Stimulated activated CD4-positive, alpha-beta T cell treated with anti-CD3 and anti-CD28 coated beads, TNF-alpha, amount 100 ng/mL, for 48 hours (primary cell): ENCODE data around the gene FGF1.

ENCODE experiments used
- DNase-seq, 3 donors: peaks; one replicate each; pipeline ENCODE4 v3.0.0-alpha.2; 2020; ENCODE audit warnings: low read depth in 3 of 3

The FGF1 gene

DNA sequence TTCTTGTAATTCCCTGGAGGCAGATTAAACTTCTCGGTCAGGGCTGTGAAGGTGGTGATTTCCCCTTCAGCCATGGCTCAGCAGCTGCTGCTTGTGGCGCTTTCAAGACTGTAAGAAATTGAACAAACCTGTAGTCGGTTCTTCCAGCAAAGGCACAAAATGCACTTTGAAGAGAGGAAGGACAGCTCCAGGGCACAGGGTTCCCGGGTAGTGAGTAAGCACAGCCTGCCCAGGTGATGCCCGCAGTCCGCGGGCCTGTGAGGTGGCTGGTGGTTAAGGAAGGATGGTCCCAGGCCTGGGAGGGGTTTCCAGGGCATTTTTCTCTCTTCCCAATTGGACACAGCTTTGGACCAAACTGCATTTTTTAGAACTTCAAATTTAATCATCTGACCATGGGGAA lies 71.8 kb downstream of the FGF1 start:
- no peak for DNase-seq

DNA sequence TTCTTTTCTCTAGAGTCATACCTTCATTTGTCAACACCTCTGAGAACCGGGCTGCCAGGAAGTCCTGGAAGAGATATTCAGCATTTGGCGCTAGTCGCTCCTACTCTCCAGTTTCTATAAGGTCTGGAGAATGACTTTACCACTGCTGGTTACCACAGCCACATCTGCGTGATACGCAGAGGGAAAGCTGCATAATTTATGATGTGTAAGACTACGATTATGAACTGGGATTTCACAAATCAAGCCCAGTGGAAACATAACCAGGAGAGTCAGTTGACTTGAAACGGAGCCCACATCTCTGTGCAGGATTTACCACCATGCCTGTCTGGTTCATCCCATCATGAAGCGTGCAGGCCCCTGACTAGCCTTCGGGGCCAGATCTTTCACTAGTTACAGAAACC lies 72.6 kb downstream of the FGF1 start:
- DNase-seq = no peak

DNA sequence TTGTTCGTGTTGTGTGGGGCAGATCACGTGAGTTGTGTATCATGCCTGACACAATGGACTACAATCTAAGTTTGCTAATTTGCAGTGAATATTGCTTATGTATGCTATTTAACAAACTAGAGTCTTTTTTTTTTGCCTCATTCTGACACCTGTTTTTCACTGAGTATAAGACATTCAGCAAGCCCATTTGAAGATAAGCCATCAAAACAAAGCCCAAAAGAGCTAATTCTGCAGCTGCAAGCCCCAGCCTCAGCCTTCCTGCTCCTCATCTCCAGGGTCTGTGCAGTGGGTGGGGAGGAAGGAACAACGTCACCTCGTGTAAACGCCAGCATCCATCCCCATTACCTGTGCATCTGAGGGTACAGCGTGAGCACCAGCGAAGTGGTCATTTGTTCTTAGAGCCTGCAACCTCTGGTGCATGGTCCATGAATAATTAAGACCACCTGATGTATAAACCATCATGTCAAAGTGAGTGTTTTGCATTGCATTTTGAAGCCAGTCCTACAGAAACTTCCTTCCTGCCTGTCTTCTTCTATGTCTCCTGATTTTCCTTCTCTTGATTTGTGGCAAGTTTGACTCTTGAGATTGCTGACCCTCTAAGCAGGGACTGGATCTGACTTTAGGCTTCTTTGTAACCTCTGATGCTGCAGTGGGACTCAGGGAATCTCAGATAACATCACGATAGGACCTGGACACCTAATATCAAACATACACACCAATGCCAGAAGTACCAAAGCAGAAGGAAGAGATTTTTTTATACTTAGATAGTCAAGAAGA lies 73.2 kb downstream of the FGF1 start:
- no peak for DNase-seq

DNA sequence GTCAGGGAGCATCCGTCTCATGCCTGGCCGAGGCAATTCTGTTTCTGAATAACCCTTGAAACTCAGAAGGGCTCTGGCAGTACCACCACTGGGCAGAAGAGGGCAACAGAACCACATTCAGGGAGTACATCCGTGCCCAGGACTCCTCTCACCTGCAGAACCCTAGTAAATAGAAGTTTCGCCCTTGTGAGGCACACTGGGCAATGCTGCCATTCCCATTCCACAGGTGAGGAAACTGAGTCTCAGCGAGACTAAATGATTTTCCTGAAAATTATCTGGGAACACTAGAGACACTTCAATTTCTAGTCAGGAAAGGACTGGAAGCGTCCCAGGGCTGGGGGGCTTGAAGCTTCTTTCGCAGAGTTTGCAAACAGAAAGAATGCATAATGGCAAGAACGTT lies 74.7 kb downstream of the FGF1 start:
- peak; percentile 46 to 60 (median 54) for DNase-seq

DNA sequence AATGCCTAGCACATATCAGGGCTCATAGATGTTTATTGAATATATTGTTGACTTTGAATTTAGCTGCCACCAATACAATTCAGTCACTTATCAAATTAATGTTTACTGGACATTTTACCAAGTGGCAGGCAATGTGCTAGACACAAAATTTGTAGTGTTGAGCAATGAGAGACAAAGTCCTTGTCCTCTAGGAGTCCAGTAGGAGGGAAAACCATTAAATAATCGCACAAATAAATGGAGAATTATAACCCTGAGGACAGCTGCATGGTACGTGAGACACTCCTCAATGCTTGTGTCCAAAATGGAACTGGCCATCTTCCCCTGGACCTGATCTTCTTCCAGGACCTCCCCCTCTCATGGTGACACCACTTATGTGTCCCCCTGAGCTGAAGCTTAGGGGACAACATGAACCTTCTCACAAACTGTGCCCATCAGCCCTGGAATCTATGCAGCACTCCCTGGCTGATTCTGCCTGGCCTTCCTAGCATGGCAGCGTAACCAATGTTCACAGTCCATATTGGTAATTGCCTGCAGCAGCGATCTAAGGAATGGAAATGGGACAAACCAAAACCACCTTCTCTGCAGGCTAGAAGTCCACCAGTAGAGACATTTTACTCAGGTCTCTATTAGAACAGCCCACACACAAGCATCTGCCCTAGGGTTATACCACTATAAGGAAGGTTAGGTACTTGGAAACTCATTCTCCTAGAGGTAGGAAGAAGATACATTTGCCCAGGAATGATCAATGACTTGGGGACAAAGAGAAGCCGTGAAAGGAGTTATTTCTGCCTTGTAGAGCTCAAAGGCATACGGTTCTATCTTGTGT lies 75.5 kb downstream of the FGF1 start:
- no peak for DNase-seq

DNA sequence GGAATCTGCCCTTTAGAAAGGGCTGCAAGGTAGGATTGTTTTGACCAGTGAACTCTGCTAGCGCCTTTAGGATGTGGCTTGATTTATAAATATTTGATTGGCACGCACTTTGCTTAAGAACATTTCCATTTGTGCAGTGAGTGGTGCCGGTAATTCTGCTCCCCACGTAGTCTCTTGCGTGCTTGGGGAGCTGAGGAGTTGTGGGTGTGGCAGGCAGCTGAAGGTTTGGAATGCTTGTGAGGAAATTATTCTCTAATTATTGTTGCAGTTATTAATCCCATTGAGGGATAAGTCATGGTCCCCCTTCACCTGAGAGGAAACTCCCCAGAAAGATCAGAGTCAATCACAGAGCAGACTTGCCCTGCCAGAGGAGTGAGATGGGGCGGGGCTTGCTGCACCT lies 76.7 kb downstream of the FGF1 start:
- DNase-seq = no peak

DNA sequence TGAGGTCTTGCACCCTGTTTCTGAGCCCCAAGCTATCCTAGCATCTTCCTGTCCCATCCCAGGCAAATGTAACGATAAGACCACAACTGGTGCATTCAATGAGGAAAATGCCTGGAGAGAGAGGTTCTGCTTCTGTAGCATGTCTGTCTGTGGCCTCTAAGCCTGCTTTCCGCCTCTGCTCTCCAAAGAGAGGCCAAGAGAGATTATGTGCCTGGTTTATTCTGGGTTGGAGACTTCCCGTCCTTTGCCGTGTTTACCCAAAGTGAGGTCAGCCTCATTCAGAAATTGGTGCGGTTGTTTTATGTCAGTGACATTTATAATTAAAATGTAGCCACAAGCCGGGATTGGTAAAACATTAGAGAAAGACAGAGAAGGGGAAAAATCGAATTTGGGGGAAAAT lies 77.8 kb downstream of the FGF1 start:
- DNase-seq = no peak

DNA sequence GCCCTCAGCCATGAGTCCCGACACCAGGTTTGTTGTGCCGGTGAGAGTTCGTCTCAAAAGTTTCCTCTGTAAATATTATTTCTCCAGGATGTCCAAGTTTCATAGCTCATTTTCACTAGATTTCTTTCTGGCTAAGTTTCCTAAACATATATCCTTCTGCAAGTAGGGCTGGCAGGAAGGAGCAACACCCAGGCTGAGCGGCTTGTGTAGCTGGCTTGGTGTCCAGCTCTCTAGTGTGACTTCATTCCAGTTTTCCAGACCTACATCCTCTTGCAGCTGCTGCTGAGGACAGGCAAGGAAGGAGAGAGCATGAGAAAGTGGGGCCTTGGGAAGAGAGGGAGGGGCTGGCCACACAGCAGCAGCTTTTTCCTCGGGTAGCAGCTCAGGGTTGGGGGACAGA lies 80.3 kb downstream of the FGF1 start:
- DNase-seq = no peak

DNA sequence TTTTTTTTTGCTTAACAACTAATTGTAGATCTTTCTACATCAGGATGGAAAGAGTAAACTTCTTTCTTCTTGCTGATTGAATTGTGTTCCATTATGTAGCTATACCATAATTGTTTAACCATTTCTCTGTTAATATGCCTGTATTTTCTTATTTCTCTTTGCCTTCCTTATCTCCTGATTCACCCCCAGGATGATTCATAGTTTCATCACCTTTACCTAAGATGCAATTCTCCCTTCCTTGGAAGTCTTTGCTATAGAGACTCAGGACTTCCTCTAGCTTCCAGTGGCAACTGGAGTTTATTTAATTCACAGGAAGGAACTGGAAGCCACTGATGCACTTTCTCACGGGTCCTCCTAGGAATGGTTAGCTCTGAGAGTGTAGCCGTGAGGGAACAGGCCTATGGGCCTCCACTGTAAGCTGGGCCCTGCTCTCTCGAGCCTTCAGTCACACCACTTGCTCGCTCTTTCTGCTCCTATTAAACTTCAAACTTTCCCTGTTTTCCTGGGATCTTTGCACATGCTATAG lies 83.1 kb downstream of the FGF1 start:
- no peak for DNase-seq

DNA sequence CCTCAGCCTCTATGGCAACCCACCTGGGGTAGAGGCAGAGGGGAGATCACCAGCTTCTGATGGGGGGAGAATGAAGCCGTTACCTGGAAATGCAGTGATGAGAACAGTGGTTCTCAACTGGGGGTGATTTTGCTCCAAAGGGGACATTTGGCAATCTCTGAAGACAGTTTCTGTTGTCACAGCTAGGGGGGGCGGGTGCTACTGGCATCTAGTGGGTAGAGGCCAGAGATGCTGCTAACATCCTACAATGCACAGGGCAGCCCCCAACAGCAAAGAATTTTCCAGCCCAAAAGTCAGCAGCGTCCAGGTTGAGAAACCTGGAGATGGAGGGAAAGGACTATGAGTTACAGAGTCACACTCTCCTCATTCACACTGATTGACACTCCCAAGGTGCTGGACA lies 84.5 kb downstream of the FGF1 start:
- no peak for DNase-seq

DNA sequence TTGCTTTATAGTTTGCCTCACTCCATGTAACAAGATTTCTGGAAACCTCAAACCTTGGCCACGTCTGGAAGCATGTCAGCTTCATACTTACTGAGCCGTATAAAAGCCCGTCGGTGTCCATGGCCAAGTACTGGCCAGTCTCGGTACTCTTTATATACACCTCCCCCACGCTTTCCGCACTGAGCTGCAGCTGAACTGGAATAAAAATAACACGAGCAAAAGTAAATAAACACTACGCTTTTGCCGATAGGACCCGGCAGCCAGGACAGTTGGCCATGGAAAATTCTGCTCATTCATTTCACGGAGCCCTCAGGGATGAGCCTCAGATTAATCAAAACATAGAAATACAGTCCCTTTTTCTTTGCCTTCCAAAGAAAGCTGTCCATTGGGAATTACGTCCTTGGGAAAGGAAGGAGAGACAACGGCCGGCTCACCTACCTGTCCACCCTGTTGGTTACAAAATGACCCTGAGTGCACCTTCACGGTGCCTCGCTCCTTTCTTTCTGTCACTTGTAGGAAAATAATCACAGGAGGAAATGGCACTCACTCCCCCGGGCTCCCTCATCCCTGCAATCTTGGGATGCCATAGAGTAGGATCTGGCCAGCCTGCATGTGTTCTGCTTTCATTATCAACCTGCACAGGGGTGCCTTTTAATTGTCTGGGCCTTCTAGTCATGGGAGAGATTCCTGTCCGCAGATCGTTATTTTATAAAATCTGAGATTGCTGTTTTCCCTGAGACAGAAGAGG lies 85.1 kb downstream of the FGF1 start:
- no peak for DNase-seq

DNA sequence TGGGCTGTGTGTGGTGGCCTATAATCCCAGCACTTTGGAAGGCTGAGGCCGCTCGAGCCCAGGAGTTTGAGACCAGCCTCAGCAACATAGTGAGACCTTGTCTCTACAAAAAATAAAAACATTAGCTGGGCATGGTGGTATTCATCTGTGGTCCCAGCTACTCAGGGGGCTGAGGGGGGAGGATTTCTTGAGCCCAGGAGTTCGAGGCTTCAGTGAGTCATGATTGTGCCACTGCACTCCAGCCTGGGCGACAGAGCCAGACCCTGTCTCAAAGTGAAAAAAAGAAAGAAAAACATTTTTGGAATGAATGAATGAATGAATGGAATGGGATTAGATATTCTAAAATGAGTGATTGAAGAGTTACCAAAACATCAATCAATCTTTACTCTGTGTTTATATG lies 85.8 kb downstream of the FGF1 start:
- DNase-seq = no peak

DNA sequence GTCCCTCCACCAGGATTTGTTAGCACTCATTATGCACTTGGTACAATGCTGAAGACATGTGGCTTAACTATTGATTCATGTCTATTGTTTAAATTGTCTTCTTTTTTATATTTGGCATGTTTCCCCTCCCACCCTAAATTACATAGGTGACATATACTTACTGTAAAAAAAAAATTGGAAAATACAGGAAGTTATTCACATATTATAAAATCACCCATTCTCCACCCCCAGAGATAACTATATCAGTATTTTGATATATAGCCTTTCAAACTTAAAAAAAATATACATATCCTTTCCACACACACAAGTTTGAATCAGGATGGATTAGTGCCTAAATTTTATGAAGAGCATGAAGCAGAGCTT lies 87.6 kb downstream of the FGF1 start:
- DNase-seq = no peak

DNA sequence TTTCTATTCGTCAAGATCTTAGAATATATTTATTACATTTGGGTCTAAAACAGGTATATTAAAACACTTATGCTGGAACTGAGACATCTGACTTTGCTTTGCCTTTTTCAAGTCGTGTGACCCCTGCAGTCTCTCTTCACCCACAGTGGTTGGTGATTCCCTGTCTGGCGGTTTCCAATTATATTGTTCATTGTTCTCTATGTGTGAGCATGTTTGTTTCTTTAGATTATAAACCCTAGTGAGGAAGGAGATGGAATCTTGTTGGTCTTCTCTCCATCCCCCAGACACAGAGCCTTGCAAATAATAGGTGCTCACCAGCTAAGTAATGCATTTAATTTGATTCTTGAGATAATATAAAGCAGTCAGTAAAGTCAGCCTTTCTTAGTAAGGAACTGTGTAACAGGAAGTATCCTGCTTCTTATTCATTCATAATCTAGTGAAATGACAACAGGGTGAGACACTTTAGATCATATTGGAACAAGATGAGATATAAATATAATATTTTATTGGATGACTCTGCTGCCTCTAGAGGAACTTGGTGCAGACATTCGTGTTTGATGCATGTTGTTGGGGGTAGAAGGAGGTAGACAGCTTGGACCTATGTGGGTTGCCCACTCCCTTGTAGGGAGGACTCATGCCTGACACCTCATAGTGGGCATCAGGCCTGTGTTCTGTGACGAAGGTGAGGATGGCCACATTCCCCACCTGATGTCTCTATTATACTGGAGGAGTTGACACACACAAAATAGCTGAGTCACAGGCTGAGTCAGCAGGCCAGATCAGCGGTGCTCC lies 88.1 kb downstream of the FGF1 start:
- peak in 2 of 3 donors; percentile 25 to 26 for DNase-seq

DNA sequence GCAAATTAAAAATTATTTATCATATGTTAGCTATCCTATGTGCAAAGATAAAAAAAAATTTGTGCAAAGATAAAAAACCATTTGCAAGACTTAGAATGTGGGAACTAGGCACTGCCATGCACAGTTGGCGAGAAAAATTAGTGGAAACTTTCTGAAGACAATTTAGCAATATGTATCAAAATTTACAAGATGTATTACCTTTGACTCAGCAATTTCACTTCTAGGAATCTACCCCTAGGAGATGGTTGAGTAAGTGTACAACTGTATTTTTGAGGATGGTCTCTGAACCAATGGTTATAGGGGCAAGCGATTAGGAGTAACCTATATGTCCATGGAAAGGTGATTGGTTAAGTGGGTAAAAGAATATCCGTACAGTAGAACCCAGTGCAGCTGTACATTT lies 88.9 kb downstream of the FGF1 start:
- DNase-seq = no peak

DNA sequence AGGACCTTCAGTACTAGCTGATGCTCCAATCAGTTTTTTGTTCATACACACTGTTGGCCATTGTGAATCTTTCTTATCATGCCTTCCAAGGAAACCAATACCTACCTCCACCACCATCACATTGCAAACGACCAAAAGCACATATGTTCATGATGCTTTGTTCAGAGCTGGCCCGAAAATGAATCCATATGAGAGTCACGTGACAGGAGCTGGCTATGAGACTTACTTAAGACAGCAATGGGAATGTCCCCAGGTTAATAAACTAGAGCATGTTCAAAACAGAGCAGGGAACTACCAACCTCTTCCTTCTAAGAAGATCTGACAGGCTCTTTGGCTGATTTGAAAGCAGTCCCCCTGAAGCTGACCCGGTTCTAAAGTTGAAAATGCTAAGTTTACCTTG lies 93.5 kb downstream of the FGF1 start:
- DNase-seq = no peak

DNA sequence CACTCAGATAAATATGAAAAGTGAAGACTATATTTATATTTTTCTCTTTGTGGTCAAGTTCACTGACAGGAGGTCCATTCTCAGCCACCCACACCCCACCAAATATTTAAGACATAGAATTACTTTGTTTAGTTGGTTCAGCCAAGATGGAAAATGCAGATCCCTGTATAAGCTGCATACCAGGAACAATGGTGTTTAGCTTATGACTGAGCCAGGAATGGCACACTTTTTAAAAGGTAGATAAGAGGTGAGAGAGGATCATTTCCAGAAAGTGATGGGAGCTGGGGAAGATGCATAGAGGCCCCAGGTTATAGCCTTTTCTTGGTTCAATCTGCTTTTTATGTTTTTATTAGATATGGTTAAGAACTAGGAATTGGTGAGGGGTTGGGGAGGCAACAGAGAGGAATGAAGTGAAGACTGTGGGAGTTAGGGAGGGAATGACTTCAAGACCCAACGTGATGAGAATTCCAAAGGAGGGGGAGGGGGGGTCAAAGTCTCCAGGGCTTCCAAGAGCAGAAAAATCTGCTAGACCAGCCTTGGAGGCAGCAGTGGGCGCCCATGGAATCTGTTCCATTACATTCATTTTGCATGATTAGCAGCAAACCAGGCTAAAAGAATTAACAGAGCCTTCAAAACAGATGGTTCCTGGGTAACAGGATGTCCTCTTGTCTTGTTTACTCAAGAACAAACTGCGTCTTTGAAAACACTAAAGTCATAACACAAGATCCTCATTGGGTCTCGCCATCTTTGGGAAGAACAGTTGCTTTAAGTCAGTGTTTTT lies 95.2 kb downstream of the FGF1 start:
- no peak for DNase-seq

DNA sequence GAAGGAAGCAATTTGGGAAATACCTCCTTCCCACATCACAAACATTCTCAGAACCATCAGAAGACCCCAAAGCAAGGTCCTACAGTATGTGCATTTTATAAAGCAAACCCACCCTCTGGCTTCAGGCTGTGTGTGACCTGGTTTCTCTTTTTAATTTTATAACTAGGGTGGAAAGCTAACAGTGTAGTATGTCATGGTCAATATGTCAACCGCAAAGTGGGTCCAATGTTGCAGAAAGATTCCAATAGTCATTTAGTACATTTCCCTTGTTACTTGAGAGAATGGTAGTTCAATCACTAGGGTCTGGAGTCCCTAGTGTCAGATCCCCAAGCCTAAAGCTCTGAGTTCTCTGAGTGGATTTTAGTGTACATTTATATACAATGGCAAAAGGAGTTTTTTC lies 96.2 kb downstream of the FGF1 start:
- no peak for DNase-seq

DNA sequence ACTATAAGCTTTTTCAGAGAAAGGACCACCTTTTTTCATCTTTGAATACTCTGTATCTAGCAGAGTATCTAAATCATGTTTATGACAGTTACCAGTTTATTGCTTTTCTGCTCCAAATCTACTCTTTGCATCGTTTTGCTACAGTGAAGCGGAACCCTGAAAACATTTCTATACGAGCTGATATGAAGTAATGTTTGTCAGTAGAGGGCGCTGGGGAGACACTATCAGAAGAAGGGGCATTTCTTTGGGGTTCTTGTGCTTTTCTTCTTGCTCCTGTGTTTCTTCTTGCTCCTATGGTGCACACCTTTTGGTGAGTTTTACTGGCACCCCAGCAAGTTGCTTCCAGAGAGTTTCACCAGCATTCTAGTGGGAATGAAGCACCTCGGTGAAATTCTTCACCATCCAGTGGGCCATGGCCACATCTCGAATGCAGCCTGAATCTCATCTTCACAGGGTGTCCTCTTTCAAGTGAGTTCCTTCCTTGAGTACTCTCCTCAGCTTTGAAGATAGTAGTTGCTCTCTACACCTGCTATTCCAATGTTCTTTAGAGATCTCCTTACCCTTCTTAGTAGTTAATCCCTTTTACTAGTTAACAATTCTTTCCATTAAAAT lies 98.4 kb downstream of the FGF1 start:
- DNase-seq = peak in 1 of 3 donors; percentile 37

DNA sequence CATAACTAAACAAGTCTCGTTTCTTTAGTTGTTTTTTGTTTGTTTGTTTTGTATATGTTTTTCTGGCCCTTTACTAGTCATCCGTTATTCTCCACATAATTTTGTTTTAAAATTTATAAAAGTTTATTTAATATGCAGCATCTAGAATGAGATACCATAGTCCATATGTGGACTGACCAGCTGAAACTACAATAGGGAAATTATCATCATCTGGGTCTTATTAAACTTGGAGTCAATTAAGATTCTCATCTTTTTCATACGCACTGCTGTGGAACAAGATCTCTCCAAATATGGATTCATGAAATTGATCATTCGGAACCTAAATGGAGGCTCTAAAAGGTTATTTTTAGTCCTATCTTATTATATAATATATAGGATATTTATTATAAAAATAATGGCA lies 99.3 kb downstream of the FGF1 start:
- DNase-seq = no peak
